ENCODE data around the gene MRPL48.

The MRPL48 gene

DNA sequence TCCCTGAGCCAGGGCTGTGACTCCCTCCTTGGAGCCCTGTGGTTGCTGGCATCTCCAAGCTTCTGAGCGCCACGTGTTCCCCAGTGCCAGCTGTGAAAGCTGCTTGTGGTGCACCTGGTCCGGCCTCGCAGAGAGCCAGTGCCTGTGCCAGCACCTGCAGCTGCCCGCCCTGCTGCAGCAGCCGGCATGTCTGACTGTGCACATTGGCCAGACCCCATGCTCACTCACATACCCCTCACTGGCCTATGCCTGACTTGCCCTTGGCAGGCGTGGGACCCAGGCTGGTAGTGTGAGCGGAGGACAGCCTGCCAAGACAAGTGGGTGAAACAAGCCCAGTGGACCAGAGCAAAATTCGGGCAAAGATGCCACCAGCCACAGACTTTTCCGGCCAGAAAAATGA is 9.8 kb downstream of the MRPL48 start:
- H3K9ac ChIP-seq (ENCODE audit: low read length): no peak overlapping the region
- no peak overlapping the region for H3K27ac ChIP-seq (ENCODE audit: low read depth, low read length)
- no peaks in the 10 kb centered on the region for H3K9me3 ChIP-seq (ENCODE audit: control insufficient read depth, insufficient read depth, low read depth, low read length)
- no peaks in the 10 kb centered on the region for H3K27me3 ChIP-seq (ENCODE audit: control insufficient read depth, insufficient read depth, low read length)
- H3K4me1 ChIP-seq (ENCODE audit: control insufficient read depth, insufficient read depth, low read length): 0 out of 2 replicates have a peak, but pooled peaks cover under 1% of the 10 kb centered on the region
- no peak overlapping the region for H3K4me3 ChIP-seq (ENCODE audit: low read depth, low read length)
- peaks cover 8% of the 10 kb centered on the region; the same call in 1 of the 2 replicates for H3K36me3 ChIP-seq (ENCODE audit: control insufficient read depth, insufficient read depth, low read length)

DNA sequence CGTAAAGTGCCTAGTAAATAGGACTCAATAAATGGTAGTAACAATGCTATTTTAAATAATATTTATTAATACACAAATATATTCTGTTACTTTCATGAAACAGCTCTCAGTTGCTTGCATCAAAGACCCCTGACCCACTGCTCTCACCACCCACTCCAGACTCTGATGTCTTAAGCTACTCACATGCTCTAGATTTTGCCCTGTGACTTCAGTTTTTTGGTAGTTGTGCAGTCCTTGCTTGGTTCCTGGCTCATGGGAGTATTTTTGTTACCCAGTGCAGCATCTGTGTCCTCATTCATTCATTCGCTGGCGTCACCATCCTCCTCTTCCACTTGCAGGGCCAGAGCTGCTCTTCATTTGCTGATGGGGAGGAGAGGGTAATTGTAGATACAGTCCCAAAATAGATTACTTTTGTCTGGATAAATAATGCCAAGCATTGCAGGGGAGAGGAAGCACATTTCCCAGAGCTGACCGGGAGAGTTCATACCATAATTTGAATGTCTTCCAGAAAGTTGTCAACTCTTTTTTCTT is 12.7 kb downstream of the MRPL48 start:
- H3K27ac ChIP-seq (ENCODE audit: low read depth, low read length): no peak overlapping the region
- H3K4me3 ChIP-seq (ENCODE audit: low read depth, low read length): no peak overlapping the region
- H3K4me1 ChIP-seq (ENCODE audit: control insufficient read depth, insufficient read depth, low read length): no peaks in the 10 kb centered on the region
- no peaks in the 10 kb centered on the region for H3K9me3 ChIP-seq (ENCODE audit: control insufficient read depth, insufficient read depth, low read depth, low read length)
- H3K9ac ChIP-seq (ENCODE audit: low read length): no peak overlapping the region
- no peaks in the 10 kb centered on the region for H3K27me3 ChIP-seq (ENCODE audit: control insufficient read depth, insufficient read depth, low read length)
- peaks cover 8% of the 10 kb centered on the region; the same call in 1 of the 2 replicates for H3K36me3 ChIP-seq (ENCODE audit: control insufficient read depth, insufficient read depth, low read length)

DNA sequence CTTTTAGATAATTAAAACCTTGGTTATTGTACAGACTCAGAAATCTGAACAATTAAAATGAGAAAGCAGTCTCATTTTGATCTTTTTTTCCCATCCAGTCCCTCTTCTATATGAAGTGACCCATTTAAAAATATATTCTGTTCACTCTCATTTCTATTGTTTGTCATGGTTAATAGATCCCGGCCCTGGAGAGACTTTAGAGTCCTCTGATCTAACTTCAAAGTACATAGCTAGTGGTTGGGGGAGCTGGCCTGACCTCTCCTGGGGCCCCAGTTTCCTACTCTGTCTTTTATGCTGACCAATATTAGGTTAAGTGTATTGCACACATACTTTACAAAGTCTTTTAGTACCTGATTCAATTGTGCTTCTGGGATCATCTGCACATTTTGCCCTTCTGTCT is 13.5 kb downstream of the MRPL48 start:
- Histone ChIP-seq H3K4me3 (ENCODE audit: low read depth, low read length) (no peak overlapping the region), H3K4me1 (ENCODE audit: control insufficient read depth, insufficient read depth, low read length) (no peaks in the 10 kb centered on the region), H3K27me3 (ENCODE audit: control insufficient read depth, insufficient read depth, low read length) (no peaks in the 10 kb centered on the region), H3K9ac (ENCODE audit: low read length) (no peak overlapping the region), H3K36me3 (ENCODE audit: control insufficient read depth, insufficient read depth, low read length) (peaks cover 7% of the 10 kb centered on the region; the same call in 1 of the 2 replicates), H3K27ac (ENCODE audit: low read depth, low read length) (no peak overlapping the region), H3K9me3 (ENCODE audit: control insufficient read depth, insufficient read depth, low read depth, low read length) (no peaks in the 10 kb centered on the region)

DNA sequence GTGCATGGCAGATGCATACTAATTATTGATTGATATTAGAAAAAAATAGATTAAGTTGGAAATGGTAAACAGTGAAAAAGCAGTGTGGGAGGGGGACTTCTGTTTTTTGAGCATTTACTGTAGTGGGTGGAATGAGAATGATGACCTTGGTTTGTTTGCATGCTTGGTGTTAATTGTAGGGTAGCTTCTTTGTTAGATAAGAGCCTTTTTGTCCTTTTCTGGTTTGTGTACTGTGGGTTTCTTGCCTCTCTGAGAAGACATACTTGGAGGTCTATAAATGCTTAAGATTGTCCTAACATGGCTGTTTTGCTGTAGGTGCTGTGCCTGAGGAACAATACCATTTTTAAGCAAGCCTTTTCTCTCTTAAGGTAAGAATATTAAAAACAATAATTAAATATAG is 17.0 kb downstream of the MRPL48 start:
- no peaks in the 10 kb centered on the region for H3K9me3 ChIP-seq (ENCODE audit: control insufficient read depth, insufficient read depth, low read depth, low read length)
- H3K27ac ChIP-seq (ENCODE audit: low read depth, low read length): no peak overlapping the region
- H3K27me3 ChIP-seq (ENCODE audit: control insufficient read depth, insufficient read depth, low read length): no peaks in the 10 kb centered on the region
- H3K9ac ChIP-seq (ENCODE audit: low read length): no peak overlapping the region
- H3K36me3 ChIP-seq (ENCODE audit: control insufficient read depth, insufficient read depth, low read length): peaks cover 7% of the 10 kb centered on the region
- no peak overlapping the region for H3K4me3 ChIP-seq (ENCODE audit: low read depth, low read length)
- H3K4me1 ChIP-seq (ENCODE audit: control insufficient read depth, insufficient read depth, low read length): no peaks in the 10 kb centered on the region

DNA sequence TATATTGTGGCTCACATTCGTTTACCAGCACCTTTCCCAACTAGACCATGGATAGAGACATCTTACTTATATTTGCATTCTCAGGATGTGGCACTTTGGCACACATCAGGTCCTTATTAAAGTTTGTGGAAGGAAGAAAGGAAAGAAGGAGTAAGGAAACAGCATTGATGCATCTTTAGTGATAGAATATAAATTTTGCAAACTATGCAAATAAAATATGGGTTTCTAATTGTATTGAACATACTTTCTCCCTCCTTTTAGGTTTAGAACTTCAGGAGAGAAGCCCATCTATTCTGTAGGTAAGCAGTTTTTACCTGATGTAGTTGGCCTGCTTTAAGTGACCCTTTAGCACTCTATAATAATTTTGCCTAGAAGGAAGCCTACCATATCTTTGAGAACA is 20.4 kb downstream of the MRPL48 start:
- Histone ChIP-seq H3K27ac (ENCODE audit: low read depth, low read length) (no peak overlapping the region), H3K36me3 (ENCODE audit: control insufficient read depth, insufficient read depth, low read length) (peaks cover 7% of the 10 kb centered on the region), H3K27me3 (ENCODE audit: control insufficient read depth, insufficient read depth, low read length) (no peaks in the 10 kb centered on the region), H3K4me1 (ENCODE audit: control insufficient read depth, insufficient read depth, low read length) (no peaks in the 10 kb centered on the region), H3K9me3 (ENCODE audit: control insufficient read depth, insufficient read depth, low read depth, low read length) (no peaks in the 10 kb centered on the region), H3K9ac (ENCODE audit: low read length) (no peak overlapping the region), H3K4me3 (ENCODE audit: low read depth, low read length) (no peak overlapping the region)

DNA sequence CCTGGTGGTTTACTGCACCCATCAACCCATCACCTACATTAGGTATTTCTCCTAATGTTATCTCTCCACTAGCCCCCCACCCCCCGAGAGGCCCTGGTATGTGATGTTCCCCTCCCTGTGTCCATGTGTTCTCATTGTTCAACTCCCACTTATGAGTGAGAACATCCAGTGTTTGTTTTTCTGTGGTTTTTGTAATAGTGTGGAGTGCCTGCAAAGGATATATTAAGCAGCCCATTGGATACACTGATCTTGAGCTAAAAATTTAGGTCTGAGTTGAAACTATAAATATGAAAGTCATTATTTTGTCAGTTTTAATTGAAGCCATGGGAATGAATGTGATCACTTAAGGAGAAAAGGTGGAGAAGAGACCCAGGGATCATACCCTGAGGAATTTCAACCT is 23.0 kb downstream of the MRPL48 start:
- no peak overlapping the region for H3K4me3 ChIP-seq (ENCODE audit: low read depth, low read length)
- no peaks in the 10 kb centered on the region for H3K9me3 ChIP-seq (ENCODE audit: control insufficient read depth, insufficient read depth, low read depth, low read length)
- H3K27ac ChIP-seq (ENCODE audit: low read depth, low read length): no peak overlapping the region
- H3K4me1 ChIP-seq (ENCODE audit: control insufficient read depth, insufficient read depth, low read length): no peaks in the 10 kb centered on the region
- H3K9ac ChIP-seq (ENCODE audit: low read length): no peak overlapping the region
- H3K27me3 ChIP-seq (ENCODE audit: control insufficient read depth, insufficient read depth, low read length): no peaks in the 10 kb centered on the region
- H3K36me3 ChIP-seq (ENCODE audit: control insufficient read depth, insufficient read depth, low read length): peaks cover 7% of the 10 kb centered on the region

DNA sequence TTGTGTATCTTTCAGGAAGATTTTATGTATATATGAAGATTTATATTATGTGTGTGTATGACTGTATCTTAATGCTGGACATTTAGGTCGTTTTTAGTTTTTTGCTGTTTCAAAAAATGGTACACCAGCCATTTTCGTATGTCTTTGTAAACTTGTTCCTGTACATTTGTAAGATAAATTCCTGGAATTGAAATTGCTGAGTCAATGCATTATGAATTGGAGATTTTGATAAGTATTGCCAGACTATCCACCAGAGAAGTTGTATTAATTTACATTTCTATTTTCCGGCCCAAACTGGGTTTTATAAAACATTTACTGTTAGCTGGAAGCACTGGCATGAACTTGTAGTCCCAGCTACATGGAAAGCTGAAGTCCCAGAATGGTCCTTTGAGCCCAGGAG is 24.6 kb downstream of the MRPL48 start:
- H3K4me1 ChIP-seq (ENCODE audit: control insufficient read depth, insufficient read depth, low read length): no peaks in the 10 kb centered on the region
- H3K9ac ChIP-seq (ENCODE audit: low read length): no peak overlapping the region
- no peaks in the 10 kb centered on the region for H3K9me3 ChIP-seq (ENCODE audit: control insufficient read depth, insufficient read depth, low read depth, low read length)

DNA sequence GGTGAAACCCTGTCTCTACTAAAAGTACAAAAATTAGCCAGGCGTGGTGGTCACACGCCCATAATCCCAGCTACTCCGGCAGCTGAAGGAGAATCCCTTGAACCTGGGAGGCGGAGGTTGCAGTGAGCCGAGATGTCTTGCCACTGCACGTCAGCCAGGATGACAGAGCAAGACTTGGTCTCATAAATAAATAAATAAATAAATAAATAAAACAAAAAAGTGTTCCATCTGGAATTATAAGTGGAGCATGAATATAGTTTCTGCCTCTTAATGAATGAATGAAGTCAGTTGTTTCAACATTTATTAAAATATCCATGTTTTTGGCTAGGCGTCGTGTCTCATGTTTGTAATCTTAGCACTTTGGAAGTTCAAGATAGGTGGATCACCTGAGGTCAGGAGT is 27.1 kb downstream of the MRPL48 start:
- H3K36me3 ChIP-seq (ENCODE audit: control insufficient read depth, insufficient read depth, low read length): no peaks in the 10 kb centered on the region
- no peak overlapping the region for H3K4me3 ChIP-seq (ENCODE audit: low read depth, low read length)
- H3K9me3 ChIP-seq (ENCODE audit: control insufficient read depth, insufficient read depth, low read depth, low read length): no peaks in the 10 kb centered on the region
- H3K27me3 ChIP-seq (ENCODE audit: control insufficient read depth, insufficient read depth, low read length): no peaks in the 10 kb centered on the region
- H3K4me1 ChIP-seq (ENCODE audit: control insufficient read depth, insufficient read depth, low read length): peaks cover 16% of the 10 kb centered on the region
- H3K9ac ChIP-seq (ENCODE audit: low read length): no peak overlapping the region
- no peak overlapping the region for H3K27ac ChIP-seq (ENCODE audit: low read depth, low read length)

More for the DNA sequence above, 24.6 kb downstream of the MRPL48 start:
- H3K27ac ChIP-seq (ENCODE audit: low read depth, low read length): no peak overlapping the region
- peaks cover 7% of the 10 kb centered on the region for H3K36me3 ChIP-seq (ENCODE audit: control insufficient read depth, insufficient read depth, low read length)
- no peaks in the 10 kb centered on the region for H3K27me3 ChIP-seq (ENCODE audit: control insufficient read depth, insufficient read depth, low read length)
- H3K4me3 ChIP-seq (ENCODE audit: low read depth, low read length): no peak overlapping the region

DNA sequence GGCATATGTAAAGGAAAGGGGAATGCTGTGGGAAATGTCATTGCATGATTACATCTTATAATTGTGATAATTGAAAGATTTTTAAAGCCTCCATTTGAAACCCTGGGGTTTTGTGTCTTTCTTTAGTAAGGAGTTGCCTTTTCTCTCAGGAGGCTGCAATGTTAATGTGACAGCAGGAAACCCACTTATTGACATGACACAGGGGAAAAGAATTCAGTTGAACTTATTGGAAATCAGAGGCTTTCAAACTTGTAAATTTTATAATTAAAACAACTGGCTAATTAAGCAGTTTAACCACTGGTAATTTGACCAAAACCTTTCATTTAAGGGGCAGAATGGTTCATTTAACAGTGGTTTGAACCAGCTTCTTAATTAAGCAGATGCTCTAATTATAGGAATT is 31.2 kb downstream of the MRPL48 start:
- Histone ChIP-seq H3K27ac (ENCODE audit: low read depth, low read length) (peak overlapping the region; percentile 56; the same call in 1 of the 2 replicates), H3K9ac (ENCODE audit: low read length) (no peak overlapping the region)

DNA sequence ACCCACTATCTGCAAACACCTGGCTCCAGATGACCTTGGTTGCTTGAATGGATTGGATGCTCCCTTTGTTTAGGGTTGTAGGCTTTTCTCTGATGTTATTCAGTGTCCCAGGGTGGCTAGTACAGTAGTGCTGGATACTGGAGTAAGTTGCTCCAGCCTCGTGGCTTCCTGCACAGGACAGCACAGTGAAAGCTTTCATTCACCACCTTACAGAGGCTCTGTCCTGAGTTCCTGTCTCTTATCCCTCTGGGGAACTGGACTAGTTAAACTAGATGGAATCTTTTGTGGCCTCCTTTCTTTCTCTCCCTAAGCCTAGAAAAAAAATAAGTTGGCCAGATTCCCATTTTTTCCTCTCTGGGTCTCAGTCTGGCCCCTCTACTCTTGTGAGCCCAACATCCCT is 42.6 kb downstream of the MRPL48 start:
- Histone ChIP-seq H3K4me3 (ENCODE audit: low read depth, low read length) (no peak overlapping the region), H3K9me3 (ENCODE audit: control insufficient read depth, insufficient read depth, low read depth, low read length) (no peaks in the 10 kb centered on the region), H3K9ac (ENCODE audit: low read length) (no peak overlapping the region), H3K4me1 (ENCODE audit: control insufficient read depth, insufficient read depth, low read length) (no peaks in the 10 kb centered on the region), H3K27ac (ENCODE audit: low read depth, low read length) (no peak overlapping the region), H3K36me3 (ENCODE audit: control insufficient read depth, insufficient read depth, low read length) (peaks cover 4% of the 10 kb centered on the region), H3K27me3 (ENCODE audit: control insufficient read depth, insufficient read depth, low read length) (no peaks in the 10 kb centered on the region)

More for the DNA sequence above, 31.2 kb downstream of the MRPL48 start:
- no peaks in the 10 kb centered on the region for H3K27me3 ChIP-seq (ENCODE audit: control insufficient read depth, insufficient read depth, low read length)
- peaks cover 4% of the 10 kb centered on the region; the same call in 1 of the 2 replicates for H3K9me3 ChIP-seq (ENCODE audit: control insufficient read depth, insufficient read depth, low read depth, low read length)
- peaks cover 4% of the 10 kb centered on the region for H3K36me3 ChIP-seq (ENCODE audit: control insufficient read depth, insufficient read depth, low read length)
- H3K4me1 ChIP-seq (ENCODE audit: control insufficient read depth, insufficient read depth, low read length): peaks cover 16% of the 10 kb centered on the region
- H3K4me3 ChIP-seq (ENCODE audit: low read depth, low read length): no peak overlapping the region

DNA sequence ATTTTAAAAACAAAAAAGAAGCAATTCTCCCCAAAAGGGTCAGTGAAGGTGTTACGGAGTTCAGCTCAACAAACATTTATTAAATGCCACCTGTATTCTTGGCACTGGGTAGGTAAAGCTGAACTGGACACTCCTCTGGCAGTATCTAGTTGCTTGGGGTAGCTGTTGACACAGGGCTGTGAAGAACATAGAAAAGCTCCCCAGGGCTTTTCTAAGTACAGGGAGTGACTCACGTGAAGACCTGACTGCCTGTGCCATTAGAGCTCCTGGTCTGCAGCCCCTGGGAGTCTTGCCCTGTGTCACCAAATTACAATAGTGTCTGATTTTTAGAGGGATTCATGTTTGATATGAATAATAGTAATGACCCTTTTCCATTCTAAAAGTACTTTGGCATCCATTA is 45.4 kb downstream of the MRPL48 start:
- Histone ChIP-seq H3K4me1 (ENCODE audit: control insufficient read depth, insufficient read depth, low read length) (no peaks in the 10 kb centered on the region), H3K9ac (ENCODE audit: low read length) (no peak overlapping the region), H3K36me3 (ENCODE audit: control insufficient read depth, insufficient read depth, low read length) (peaks cover 4% of the 10 kb centered on the region), H3K4me3 (ENCODE audit: low read depth, low read length) (no peak overlapping the region), H3K9me3 (ENCODE audit: control insufficient read depth, insufficient read depth, low read depth, low read length) (no peaks in the 10 kb centered on the region), H3K27me3 (ENCODE audit: control insufficient read depth, insufficient read depth, low read length) (no peaks in the 10 kb centered on the region), H3K27ac (ENCODE audit: low read depth, low read length) (no peak overlapping the region)
